OCI-LY7 (cell line): ENCODE measurements around the gene TLCD1. TPM values are rescaled to one million over a fixed set of nuclear protein-coding genes. Genes with fewer than 3 reads are reported as not detected.

Source experiments
- BruUV-seq: library from RNA; stranded (reverse); fragments of 400-500 nt; replicated peaks from 2 replicates; lab custom pipeline; 2021; lab: Mats Ljungman, UMichigan
- CTCF ChIA-PET: fragments of 300-600 bp; sonication (Branson Sonifier 250); formaldehyde crosslinking; loops from one replicate; lab custom pipeline; 2022; ENCODE audit warnings: antibody characterized with exemption; ENCODE audit not compliant: unreplicated experiment; lab: Charles Lee
- POLR2A ChIA-PET: fragments of 300-600 bp; sonication (Branson Sonifier 250); formaldehyde crosslinking; loops from one replicate; lab custom pipeline; 2022; ENCODE audit warnings: antibody characterized with exemption; lab: Charles Lee
- DNase-seq: peaks from one replicate; pipeline ENCODE4 v3.0.0-alpha.2; 2015; ENCODE audit warnings: low spot score
- H2AFZ ChIP-seq: fragments of 200-600 bp; sonication (generic), shearing (Covaris generic); 2 replicates; pipeline ENCODE4 v1.6.1; 2014; ENCODE audit warnings: mild to moderate bottlenecking, antibody characterized with exemption, low read length, moderate library complexity
- H3K27ac ChIP-seq: fragments of 200-600 bp; sonication (generic); 2 replicates; pipeline ENCODE4 v1.5.1; 2014; ENCODE audit warnings: mixed run types, low read depth, mild to moderate bottlenecking, moderate library complexity, low read length, inconsistent platforms; ENCODE audit not compliant: poor library complexity, severe bottlenecking
- H3K36me3 ChIP-seq: fragments of 200-600 bp; sonication (generic); 2 replicates; pipeline ENCODE4 v1.6.1; 2014; ENCODE audit warnings: mild to moderate bottlenecking, antibody characterized with exemption, low read length, moderate library complexity, mixed read lengths; ENCODE audit not compliant: insufficient read depth
- H3K4me1 ChIP-seq: fragments of 200-600 bp; sonication (generic); 2 replicates; pipeline ENCODE4 v1.5.1; 2014; ENCODE audit warnings: mild to moderate bottlenecking, low read length; ENCODE audit not compliant: insufficient read depth, poor library complexity, severe bottlenecking
- H3K4me2 ChIP-seq: fragments of 200-600 bp; sonication (generic); 2 replicates; pipeline ENCODE4 v1.6.1; 2014; ENCODE audit warnings: mild to moderate bottlenecking, low read length
- H3K4me3 ChIP-seq: fragments of 200-600 bp; sonication (generic); 2 replicates; pipeline ENCODE4 v1.5.1; 2014; ENCODE audit warnings: mild to moderate bottlenecking, low read depth, low read length; ENCODE audit not compliant: poor library complexity, severe bottlenecking
- H3K79me2 ChIP-seq: fragments of 200-600 bp; sonication (generic); 2 replicates; pipeline ENCODE4 v1.6.1; 2016; ENCODE audit warnings: low read depth, mild to moderate bottlenecking, low read length, moderate library complexity, mixed read lengths; ENCODE audit not compliant: insufficient read depth
- H3K9me2 ChIP-seq: fragments of 200-600 bp; sonication (generic); 2 replicates; pipeline ENCODE4 v1.6.1; 2016; ENCODE audit warnings: mild to moderate bottlenecking, low read length, mixed read lengths; ENCODE audit not compliant: insufficient read depth
- H3K9me3 ChIP-seq: fragments of 200-600 bp; sonication (generic); 2 replicates; pipeline ENCODE4 v1.6.1; 2014; ENCODE audit warnings: mild to moderate bottlenecking, mixed run types, low read length, mixed read lengths
- H4K20me1 ChIP-seq: fragments of 200-600 bp; sonication (generic); 2 replicates; pipeline ENCODE4 v1.6.1; 2014; ENCODE audit warnings: mild to moderate bottlenecking, antibody characterized with exemption, low read length, moderate library complexity, mixed read lengths; ENCODE audit not compliant: insufficient read depth
- EZH2phosphoT487 ChIP-seq: fragments of 200-600 bp; sonication (generic); IDR thresholded peaks from 2 replicates; pipeline ENCODE4 v1.6.1; 2018; ENCODE audit warnings: low read depth, borderline replicate concordance, mild to moderate bottlenecking, mixed run types, antibody characterized with exemption, low read length, moderate library complexity, mixed read lengths
- intact Hi-C: fragments of 100-400 bp; cut with micrococcal nuclease; formaldehyde crosslinking; loops from one replicate; pipeline ENCODE4 v1.10.0; 2022; ENCODE audit not compliant: unreplicated experiment
- total RNA-seq, 2 experiments: library from RNA; depleted of rRNA in 1 of 2; stranded (reverse); fragments of >200 nt in 1 of 2; shearing (Covaris generic) in 1 of 2; gene quantifications; 2 replicates each; pipeline ENCODE4 v1.2.3, GENCODE V29; 2014 to 2022
- TF ChIP-seq, protein P1 (sequence below): fragments of 200-600 bp; sonication (generic); conservative IDR thresholded peaks from 2 replicates; pipeline ENCODE4 v1.5.1; 2014; ENCODE audit warnings: mild to moderate bottlenecking, antibody characterized with exemption, low read length, moderate library complexity, mixed read lengths

The TLCD1 gene
- total RNA-seq, 2 experiments from 2014 or later: 0.28 to 2.5 TPM

DNA sequence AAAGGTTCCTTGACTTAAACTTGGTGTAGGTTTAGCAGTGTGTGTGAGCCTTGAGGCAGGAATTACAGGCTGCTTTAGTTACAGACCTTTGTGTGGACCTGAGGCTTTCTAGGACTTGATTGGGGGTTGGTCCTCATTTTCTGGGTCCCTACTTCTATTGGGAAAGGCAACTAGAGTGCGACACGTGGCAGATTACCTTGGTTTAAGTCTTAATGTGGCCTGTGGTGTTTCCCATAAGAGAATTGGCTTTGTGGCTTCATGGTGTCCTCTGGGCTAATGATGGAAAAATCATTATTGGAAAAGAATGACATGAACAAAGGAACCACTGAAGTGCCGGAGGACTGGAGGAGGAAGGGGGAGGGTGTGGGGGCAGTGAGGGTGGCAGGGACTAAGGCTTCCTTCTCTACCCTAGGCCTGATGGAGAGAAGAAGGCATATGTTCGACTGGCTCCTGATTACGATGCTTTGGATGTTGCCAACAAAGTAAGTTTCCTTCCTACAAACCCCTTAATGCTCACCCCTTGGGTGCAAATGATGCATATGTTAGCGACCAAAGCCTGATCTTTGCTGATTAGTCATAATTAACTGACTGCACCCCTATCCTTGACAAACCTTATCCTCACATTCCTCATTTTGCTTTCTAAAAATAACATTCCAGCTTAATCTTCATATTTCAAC, 2.7 kb downstream of the TLCD1 start:
- peaks cover 9% of the 10 kb centered on the region; the same call in 1 of the 2 replicates for H4K20me1 ChIP-seq
- H3K9me2 ChIP-seq: no peaks in the 10 kb centered on the region
- intact Hi-C loops: no loop called here
- ChIA-PET CTCF (no interaction called here), POLR2A (no interaction called here)
- H3K36me3 ChIP-seq: peaks cover 60% of the 10 kb centered on the region
- BruUV-seq: no TSS peak
- H3K4me2 ChIP-seq: peak overlapping the region; percentile 100
- H3K4me1 ChIP-seq: peaks cover 74% of the 10 kb centered on the region
- H3K9me3 ChIP-seq: no peaks in the 10 kb centered on the region
- H3K79me2 ChIP-seq: peaks cover 35% of the 10 kb centered on the region
- peak overlapping the region; percentile 88 for H3K4me3 ChIP-seq
- peak overlapping the region; percentile 82 for H3K27ac ChIP-seq
- no peak overlapping the region for H2AFZ ChIP-seq
- DNase-seq: no peak
- TF ChIP-seq, protein P1, sequence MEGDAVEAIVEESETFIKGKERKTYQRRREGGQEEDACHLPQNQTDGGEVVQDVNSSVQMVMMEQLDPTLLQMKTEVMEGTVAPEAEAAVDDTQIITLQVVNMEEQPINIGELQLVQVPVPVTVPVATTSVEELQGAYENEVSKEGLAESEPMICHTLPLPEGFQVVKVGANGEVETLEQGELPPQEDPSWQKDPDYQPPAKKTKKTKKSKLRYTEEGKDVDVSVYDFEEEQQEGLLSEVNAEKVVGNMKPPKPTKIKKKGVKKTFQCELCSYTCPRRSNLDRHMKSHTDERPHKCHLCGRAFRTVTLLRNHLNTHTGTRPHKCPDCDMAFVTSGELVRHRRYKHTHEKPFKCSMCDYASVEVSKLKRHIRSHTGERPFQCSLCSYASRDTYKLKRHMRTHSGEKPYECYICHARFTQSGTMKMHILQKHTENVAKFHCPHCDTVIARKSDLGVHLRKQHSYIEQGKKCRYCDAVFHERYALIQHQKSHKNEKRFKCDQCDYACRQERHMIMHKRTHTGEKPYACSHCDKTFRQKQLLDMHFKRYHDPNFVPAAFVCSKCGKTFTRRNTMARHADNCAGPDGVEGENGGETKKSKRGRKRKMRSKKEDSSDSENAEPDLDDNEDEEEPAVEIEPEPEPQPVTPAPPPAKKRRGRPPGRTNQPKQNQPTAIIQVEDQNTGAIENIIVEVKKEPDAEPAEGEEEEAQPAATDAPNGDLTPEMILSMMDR: no peak
- TF ChIP-seq EZH2phosphoT487: no peak

DNA sequence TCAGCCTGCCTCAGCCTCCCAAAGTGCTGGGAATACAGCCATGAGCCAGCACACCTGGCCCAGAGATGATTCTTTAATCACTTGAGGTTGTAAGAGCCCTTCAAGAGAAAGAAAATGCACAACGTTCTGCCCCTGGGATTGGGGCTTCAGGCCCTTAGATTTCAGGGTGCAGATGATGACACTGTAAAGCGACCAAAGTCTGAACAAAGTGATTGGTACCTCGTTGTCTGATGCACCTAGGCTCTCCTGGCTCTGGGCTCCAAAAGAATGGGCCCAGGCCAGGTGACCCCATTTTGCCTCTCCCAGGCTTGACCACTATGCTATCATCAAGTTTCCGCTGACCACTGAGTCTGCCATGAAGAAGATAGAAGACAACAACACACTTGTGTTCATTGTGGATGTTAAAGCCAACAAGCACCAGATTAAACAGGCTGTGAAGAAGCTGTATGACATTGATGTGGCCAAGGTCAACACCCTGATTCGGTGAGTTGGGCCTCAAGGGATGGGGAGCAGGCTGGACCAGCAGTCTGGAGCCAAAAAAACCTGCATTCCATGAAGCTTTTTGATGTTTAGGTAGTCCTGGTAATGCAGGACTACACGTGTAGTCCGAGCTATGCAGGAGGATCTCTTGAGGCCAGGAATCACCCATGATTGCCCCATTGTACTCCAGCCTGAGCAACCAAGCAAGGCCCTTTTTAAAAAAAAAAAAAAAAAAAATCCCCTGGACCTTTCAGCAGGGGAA, 3.4 kb downstream of the TLCD1 start:
- BruUV-seq: TSS peak; percentile 0
- Histone ChIP-seq H3K9me2 (no peaks in the 10 kb centered on the region), H3K36me3 (peaks cover 60% of the 10 kb centered on the region), H3K4me2 (peak overlapping the region; percentile 100), H3K79me2 (peaks cover 35% of the 10 kb centered on the region), H3K27ac (peak overlapping the region; percentile 82), H3K4me3 (peak overlapping the region; percentile 88), H2AFZ (no peak overlapping the region), H4K20me1 (peaks cover 9% of the 10 kb centered on the region; the same call in 1 of the 2 replicates), H3K4me1 (peaks cover 67% of the 10 kb centered on the region), H3K9me3 (no peaks in the 10 kb centered on the region)
- intact Hi-C loops: no loop called here
- ChIA-PET POLR2A (interaction anchor here (0.8 kb wide), 1 partner anchor 77 kb away, joined by 4 read pairs; no protein-coding TSS in a partner anchor), CTCF (no interaction called here)
- no peak for DNase-seq
- no peak for TF ChIP-seq EZH2phosphoT487
- TF ChIP-seq, protein P1: no peak
